Kidney (tissue), 14 donors: ENCODE measurements around the gene UNC45B. TPM values are rescaled to one million over a fixed set of nuclear protein-coding genes. Genes with fewer than 3 reads are reported as not detected.

Experiments used
- DNase-seq, 5 donors: peaks; one replicate each; pipeline ENCODE4 v3.0.0-alpha.2; 2013 to 2020
- FAIRE-seq: peaks from 2 replicates; lab custom pipeline; 2012; peaks lifted over from hg19 to GRCh38; lab: Jason Lieb, UNC
- H3K27ac ChIP-seq, 2 donors: one replicate each; pipeline ENCODE4 v1.7.0; 2013; ENCODE audit warnings: low read depth in 2 of 2, low read length in 2 of 2, inconsistent platforms in 1 of 2
- H3K27me3 ChIP-seq: one replicate; pipeline ENCODE4 v1.7.1; 2013; ENCODE audit warnings: low read length, inconsistent platforms; ENCODE audit not compliant: control insufficient read depth, insufficient read depth
- H3K36me3 ChIP-seq, 3 donors: one replicate each; pipeline versions ENCODE4 v1.7.0 to v1.7.1; 2013; ENCODE audit warnings: low read length in 3 of 3, control low read depth in 1 of 3, inconsistent platforms in 1 of 3; ENCODE audit not compliant: insufficient read depth in 3 of 3, control insufficient read depth in 2 of 3
- H3K4me1 ChIP-seq, 3 donors: one replicate each; pipeline versions ENCODE4 v1.7.0 to v1.7.1; 2013; ENCODE audit warnings: low read length in 3 of 3, inconsistent platforms in 1 of 3, low read depth in 1 of 3; ENCODE audit not compliant: control insufficient read depth in 2 of 3, insufficient read depth in 2 of 3
- H3K4me3 ChIP-seq, 3 donors: one replicate each; pipeline versions ENCODE4 v1.7.0 to v1.8.1; 2013; ENCODE audit warnings: low read length in 3 of 3, control low read depth in 1 of 3, inconsistent platforms in 1 of 3
- H3K9ac ChIP-seq, 3 donors: one replicate each; pipeline versions ENCODE4 v1.7.0 to v1.7.1; 2013; ENCODE audit warnings: low read length in 3 of 3, control low read depth in 1 of 3, inconsistent platforms in 1 of 3
- H3K9me3 ChIP-seq, 3 donors: one replicate each; pipeline versions ENCODE4 v1.7.0 to v1.7.1; 2013; ENCODE audit warnings: low read length in 3 of 3, control low read depth in 1 of 3, inconsistent platforms in 1 of 3; ENCODE audit not compliant: control insufficient read depth in 2 of 3, insufficient read depth in 1 of 3
- CTCF ChIP-seq: IDR thresholded peaks from 3 replicates; pipeline ENCODE4 v1.5.1; 2012; ENCODE audit warnings: mild to moderate bottlenecking, moderate library complexity, borderline replicate concordance; ENCODE audit not compliant: insufficient read depth; ENCODE audit errors: extremely low read depth
- intact Hi-C: fragments of 100-400 bp; cut with DNase I; formaldehyde crosslinking; loops from one replicate; pipeline ENCODE4 v1.11.1; 2022
- polyA plus RNA-seq: library from polyadenylated mRNA; stranded (reverse); fragments of 350-450 nt; fragmentation: Illumina TruSeq; extraction: RNeasy Lipid Tissue Mini Kit (QIAGEN cat#74804); gene quantifications from one replicate; pipeline ENCODE4 v1.2.3, GENCODE V29; 2014; ENCODE audit warnings: low read depth, low replicate concordance; ENCODE audit not compliant: insufficient read depth
- total RNA-seq: library from RNA; stranded (reverse); fragmentation: NEBNext Ultra II Directional; extraction: Animal tissue kit (Norgen Biotek cat#: 25700); gene quantifications from one replicate; pipeline ENCODE4 v1.2.1, GENCODE V29; 2021
- donor health status: control.
- donor health status: control.
- donor health status: control.
- donor health status: control.
- donor health status: control.
- donor health status: DM: yes; HTN: yes; CAD: no.
- donor health status: Normal renal cell carcinoma (clear cell type).

The UNC45B gene
- total and polyA plus RNA-seq, 2 donors from 2014 or later, result 0.38 to 0.54 TPM

DNA sequence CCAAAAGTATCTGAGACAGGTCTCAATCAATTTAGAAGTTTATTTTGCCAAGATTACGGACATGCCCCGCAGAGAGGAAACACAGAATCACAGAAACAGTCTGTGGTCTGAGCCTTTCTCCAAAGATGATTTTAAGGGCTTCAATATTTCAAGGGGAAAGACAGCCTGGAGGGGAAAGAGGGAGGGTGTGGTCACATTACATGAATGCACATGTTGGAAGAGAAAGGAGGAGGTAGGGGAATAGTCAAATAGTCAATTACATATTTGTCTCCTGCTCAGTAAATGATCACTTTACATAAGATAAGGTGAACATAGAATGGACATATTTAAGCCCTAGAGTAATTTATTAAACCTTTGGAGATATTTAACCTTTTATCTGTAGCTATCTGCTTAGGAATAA is 12.3 kb downstream of the UNC45B start:
- Histone ChIP-seq H3K4me1 (no peaks in the 10 kb centered on the region), H3K36me3 (no peaks in the 10 kb centered on the region), H3K27ac (no peak overlapping the region), H3K9ac (no peak overlapping the region), H3K9me3 (no peaks in the 10 kb centered on the region), H3K4me3 (no peak overlapping the region), H3K27me3 (no peaks in the 10 kb centered on the region)
- DNase-seq, result no peak
- intact Hi-C loops, result no loop called here
- no peak for FAIRE-seq
- no peak for TF ChIP-seq CTCF

GRCh38 chr17:35160354-35161201 is 13.0 kb downstream of the UNC45B start:
- H3K36me3 ChIP-seq, result no peaks in the 10 kb centered on the region
- H3K9ac ChIP-seq, result no peak overlapping the region
- no peaks in the 10 kb centered on the region for H3K27me3 ChIP-seq
- no peak for TF ChIP-seq CTCF
- intact Hi-C loops, result no loop called here
- no peaks in the 10 kb centered on the region for H3K4me1 ChIP-seq
- no peak for DNase-seq
- no peaks in the 10 kb centered on the region for H3K9me3 ChIP-seq
- H3K27ac ChIP-seq, result no peak overlapping the region
- H3K4me3 ChIP-seq, result no peak overlapping the region
- FAIRE-seq, result no peak

- Histone ChIP-seq H3K27ac (no peak overlapping the region), H3K9me3 (no peaks in the 10 kb centered on the region), H3K9ac (no peak overlapping the region), H3K4me1 (no peaks in the 10 kb centered on the region), H3K27me3 (no peaks in the 10 kb centered on the region), H3K4me3 (no peak overlapping the region), H3K36me3 (no peaks in the 10 kb centered on the region)
- intact Hi-C loops, result no loop called here
- FAIRE-seq (no peak), DNase-seq (no peak)
- no peak for TF ChIP-seq CTCF
Observed at GRCh38 chr17:35161281-35161761, 13.7 kb downstream of the UNC45B start.
